Thoracic aorta (tissue), 2 donors: Measurements from ENCODE around the gene TNK2. TPM values are rescaled to one million over a fixed set of nuclear protein-coding genes. Genes with fewer than 3 reads are reported as not detected.
A peak's percentile ranks its signal among the peaks of the same experiment; 100 is the strongest.
"Not testable (repeated sequence)": the region's sequence is repeated elsewhere in the genome, so short reads cannot be mapped to it uniquely, and the experiment has no call there.

Experiments used
- ATAC-seq: fragments of 150-250 bp; one replicate; pipeline ENCODE4 v1.8.0; 2017; ENCODE audit warnings: low read depth; ENCODE audit not compliant: insufficient number of reproducible peaks, low FRiP score
- DNase-seq: peaks from one replicate; pipeline ENCODE4 v3.0.0-alpha.2; 2020; ENCODE audit warnings: low spot score
- H3K27ac ChIP-seq, 2 donors: fragments of 200-600 bp; sonication (generic); 1 replicate in 1 of 2; 2 replicates in 1 of 2; pipeline ENCODE4 v1.5.1; 2016; ENCODE audit warnings: mild to moderate bottlenecking in 2 of 2, moderate library complexity in 2 of 2
- H3K27me3 ChIP-seq: fragments of 200-600 bp; sonication (generic); replicated peaks from 2 replicates; pipeline ENCODE4 v1.6.0; 2016; ENCODE audit warnings: mild to moderate bottlenecking; ENCODE audit not compliant: insufficient read depth
- H3K36me3 ChIP-seq: fragments of 200-600 bp; sonication (generic); one replicate; pipeline ENCODE4 v1.5.1; 2016
- H3K4me1 ChIP-seq, 2 donors: fragments of 200-600 bp; sonication (generic); 1 replicate in 1 of 2; 2 replicates in 1 of 2; pipeline versions ENCODE4 v1.5.1 to v1.6.0; 2016; ENCODE audit warnings: low read depth in 2 of 2, mild to moderate bottlenecking in 1 of 2; ENCODE audit not compliant: control insufficient read depth in 1 of 2
- H3K4me3 ChIP-seq: fragments of 200-600 bp; sonication (generic); 2 replicates; pipeline ENCODE4 v1.5.1; 2016; ENCODE audit warnings: mild to moderate bottlenecking
- H3K9me3 ChIP-seq: fragments of 200-600 bp; sonication (generic); 2 replicates; pipeline ENCODE4 v1.5.1; 2016
- total RNA-seq, 2 donors: library from RNA; depleted of rRNA; stranded (reverse); fragments of >200 nt; gene quantifications; one replicate each; pipeline versions ENCODE4 v1.1.0 to v1.2.3, GENCODE V29; 2016
- TF ChIP-seq, protein P1 (sequence below): fragments of 200-600 bp; sonication (generic); IDR thresholded peaks from one replicate; pipeline ENCODE4 v1.5.1; 2019; ENCODE audit warnings: antibody characterized with exemption

Gene TNK2
- total RNA-seq, 2 donors from 2014 or later: 38.9 to 69.8 TPM

DNA sequence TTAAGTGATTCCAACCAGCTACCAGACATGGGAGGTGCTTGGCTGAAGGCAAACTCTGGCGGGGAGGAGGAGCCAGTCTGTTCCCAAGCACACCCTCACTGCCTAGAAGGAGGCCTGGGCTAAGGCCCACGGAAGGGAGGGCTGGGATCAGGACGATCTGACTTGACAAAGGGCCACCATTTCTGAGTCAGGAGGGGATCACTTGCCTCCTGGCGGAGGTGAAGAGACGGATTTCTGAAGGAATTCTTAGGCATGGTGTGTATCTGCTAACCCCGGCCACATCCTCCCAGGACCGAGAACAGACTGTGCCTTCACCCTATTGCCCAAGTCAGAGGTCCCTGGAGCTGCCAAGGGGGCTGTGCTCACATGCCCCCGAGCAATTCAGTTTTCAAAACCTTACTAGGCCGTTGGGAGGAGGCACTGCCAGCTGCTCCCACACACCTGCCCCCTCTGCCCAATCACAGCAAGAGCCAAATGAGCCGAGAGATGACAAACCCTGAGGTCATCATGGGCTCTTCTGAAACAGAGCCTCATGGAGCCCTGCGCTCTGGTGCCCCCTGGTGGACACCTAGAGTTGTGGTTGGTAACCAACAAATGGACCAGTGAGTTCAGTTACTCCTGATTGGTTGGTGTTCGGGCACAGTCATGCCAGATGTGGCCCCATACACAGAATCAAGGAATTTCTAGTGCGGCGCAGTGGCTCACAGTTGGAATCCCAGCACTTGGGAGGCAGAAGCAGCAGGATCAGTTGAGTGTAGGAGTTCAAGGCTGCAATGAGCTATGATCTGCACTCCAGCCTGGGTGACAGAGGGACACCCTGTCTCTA lies 6.5 kb upstream of the TNK2 start:
- DNase-seq (peak; percentile 88), ATAC-seq (peak; percentile 95)
- peak overlapping the region; percentile 85 to 95 for H3K27ac ChIP-seq
- H3K4me1 ChIP-seq: peaks cover 0 to 19% of the 10 kb centered on the region in 2 donors
- no peaks in the 10 kb centered on the region for H3K27me3 ChIP-seq
- H3K36me3 ChIP-seq: no peaks in the 10 kb centered on the region
- H3K4me3 ChIP-seq: peak overlapping the region; percentile 50
- H3K9me3 ChIP-seq: no peaks in the 10 kb centered on the region
- TF ChIP-seq, protein P1, sequence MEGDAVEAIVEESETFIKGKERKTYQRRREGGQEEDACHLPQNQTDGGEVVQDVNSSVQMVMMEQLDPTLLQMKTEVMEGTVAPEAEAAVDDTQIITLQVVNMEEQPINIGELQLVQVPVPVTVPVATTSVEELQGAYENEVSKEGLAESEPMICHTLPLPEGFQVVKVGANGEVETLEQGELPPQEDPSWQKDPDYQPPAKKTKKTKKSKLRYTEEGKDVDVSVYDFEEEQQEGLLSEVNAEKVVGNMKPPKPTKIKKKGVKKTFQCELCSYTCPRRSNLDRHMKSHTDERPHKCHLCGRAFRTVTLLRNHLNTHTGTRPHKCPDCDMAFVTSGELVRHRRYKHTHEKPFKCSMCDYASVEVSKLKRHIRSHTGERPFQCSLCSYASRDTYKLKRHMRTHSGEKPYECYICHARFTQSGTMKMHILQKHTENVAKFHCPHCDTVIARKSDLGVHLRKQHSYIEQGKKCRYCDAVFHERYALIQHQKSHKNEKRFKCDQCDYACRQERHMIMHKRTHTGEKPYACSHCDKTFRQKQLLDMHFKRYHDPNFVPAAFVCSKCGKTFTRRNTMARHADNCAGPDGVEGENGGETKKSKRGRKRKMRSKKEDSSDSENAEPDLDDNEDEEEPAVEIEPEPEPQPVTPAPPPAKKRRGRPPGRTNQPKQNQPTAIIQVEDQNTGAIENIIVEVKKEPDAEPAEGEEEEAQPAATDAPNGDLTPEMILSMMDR: peak; percentile 97

DNA sequence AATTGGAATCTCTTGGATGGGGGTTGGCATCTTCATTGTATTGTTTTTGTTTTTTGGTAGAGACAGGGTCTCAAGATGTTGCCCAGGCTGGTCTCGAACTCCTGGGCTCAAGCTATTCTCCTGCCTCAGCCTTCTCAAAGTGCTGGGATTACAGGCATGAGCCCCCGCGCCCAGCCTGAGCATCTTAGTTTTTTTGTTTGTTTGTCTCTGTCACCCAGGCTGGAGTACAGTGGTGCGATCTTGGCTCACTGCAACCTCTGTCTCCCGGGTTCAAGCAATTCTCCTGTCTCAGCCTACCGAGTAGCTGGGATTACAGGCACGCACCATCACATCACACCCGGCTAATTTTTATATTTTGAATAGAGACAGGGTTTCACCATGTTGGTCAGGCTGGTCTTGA lies 5.8 kb upstream of the TNK2 start:
- H3K36me3 ChIP-seq, ATAC-seq, H3K27me3 ChIP-seq, DNase-seq, H3K4me3 ChIP-seq, H3K9me3 ChIP-seq: not testable (repeated sequence)
- Histone ChIP-seq H3K27ac (peak overlapping the region; percentile 85 to 95), H3K4me1 (peaks cover 0 to 21% of the 10 kb centered on the region in 2 donors)

DNA sequence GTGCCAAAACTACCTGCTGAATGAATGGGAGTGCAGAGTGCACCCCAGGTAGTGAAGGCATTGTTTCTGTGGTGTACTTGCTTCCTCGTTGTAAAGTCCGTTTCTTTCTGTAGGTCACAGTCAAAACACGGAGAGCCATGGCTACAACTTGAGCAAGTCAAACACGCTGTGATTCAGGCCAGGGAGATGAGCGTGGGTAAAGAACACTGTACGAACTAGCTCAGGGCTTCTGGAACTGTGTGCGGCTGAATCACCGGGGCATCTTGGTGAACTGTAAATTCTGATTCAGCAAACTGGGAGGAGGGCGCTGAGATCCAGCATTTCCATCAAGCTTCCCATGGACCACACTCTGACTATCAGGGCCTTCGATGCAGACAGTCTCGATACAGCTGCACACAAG lies 5.0 kb upstream of the TNK2 start:
- TF ChIP-seq, protein P1: no peak
- Histone ChIP-seq H3K36me3 (no peaks in the 10 kb centered on the region), H3K9me3 (no peaks in the 10 kb centered on the region), H3K27me3 (no peaks in the 10 kb centered on the region), H3K27ac (peak overlapping the region; percentile 85 to 95), H3K4me3 (no peak overlapping the region), H3K4me1 (peaks cover 0 to 24% of the 10 kb centered on the region in 2 donors)
- DNase-seq: no peak
- ATAC-seq: no peak

DNA sequence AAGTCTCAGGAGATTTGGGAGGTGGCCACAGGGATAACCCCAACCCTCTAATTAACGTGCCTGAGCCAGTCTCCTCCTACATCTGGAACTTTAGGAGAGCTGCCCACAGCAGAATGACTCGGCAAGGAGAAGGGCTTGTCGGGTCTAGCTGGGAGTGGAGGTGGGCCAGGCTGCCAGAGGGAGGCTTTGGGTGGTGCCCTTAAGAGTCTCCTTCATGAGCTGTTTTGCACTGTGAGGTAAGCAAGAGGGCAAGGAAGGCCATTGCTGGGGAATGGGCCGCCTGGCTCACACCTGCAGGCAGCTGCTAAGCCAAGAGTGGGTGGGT lies 3.6 kb upstream of the TNK2 start:
- ATAC-seq (no peak), DNase-seq (no peak)
- TF ChIP-seq, protein P1: no peak

DNA sequence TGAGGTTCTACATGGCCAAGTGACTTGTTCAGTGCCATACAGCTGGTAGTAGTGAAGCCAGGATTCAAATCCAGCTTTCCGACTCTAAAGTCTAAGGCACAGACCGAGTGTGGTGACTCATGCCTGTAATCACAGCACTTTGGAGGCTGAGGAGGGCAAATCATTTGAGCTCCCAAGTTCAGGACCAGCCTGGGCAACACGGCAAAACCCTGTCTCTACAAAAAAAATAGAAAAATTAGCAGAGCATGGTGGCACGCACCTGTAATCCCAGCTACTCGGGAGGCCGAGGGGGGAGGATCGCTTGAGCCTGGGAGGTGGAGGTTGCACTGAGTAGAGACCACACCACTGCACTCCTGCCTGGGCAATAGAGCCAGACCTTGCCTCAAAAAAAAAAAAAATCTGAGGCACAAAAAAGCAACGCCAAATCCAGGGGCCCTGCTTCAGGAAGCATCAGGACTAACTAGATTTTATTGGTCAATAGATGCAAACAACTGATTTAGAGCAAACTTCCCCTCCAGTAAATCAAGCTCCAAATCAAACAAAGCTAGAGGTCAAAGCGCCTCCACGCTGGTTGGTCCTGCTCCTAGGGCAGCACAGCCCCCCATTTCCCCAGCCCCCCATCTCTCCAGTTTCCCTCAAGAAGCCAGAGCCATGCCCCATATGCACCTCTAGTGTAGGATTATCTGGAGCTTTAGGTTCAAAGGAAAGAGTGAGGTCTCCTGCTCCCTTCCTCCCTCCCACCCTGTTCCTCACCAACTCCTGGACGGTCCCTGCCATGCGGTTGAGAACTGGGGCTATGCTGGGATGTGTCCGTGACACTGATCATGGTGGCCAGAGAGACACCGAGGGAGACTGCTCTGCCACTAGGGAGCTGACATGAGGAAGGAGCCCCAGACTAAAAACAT lies 2.9 kb upstream of the TNK2 start:
- H3K27ac ChIP-seq: no peak overlapping the region
- no peaks in the 10 kb centered on the region for H3K27me3 ChIP-seq
- TF ChIP-seq, protein P1: no peak
- no peaks in the 10 kb centered on the region for H3K9me3 ChIP-seq
- H3K36me3 ChIP-seq: no peaks in the 10 kb centered on the region
- peaks cover 15 to 43% of the 10 kb centered on the region in 2 donors for H3K4me1 ChIP-seq
- no peak overlapping the region for H3K4me3 ChIP-seq
- DNase-seq: no peak
- ATAC-seq: no peak

More for the DNA sequence above, 3.6 kb upstream of the TNK2 start:
- Histone ChIP-seq H3K4me3 (no peak overlapping the region), H3K9me3 (no peaks in the 10 kb centered on the region), H3K27me3 (no peaks in the 10 kb centered on the region), H3K27ac (no peak overlapping the region), H3K36me3 (no peaks in the 10 kb centered on the region), H3K4me1 (peaks cover 11 to 39% of the 10 kb centered on the region in 2 donors)
